SKM-1 (cell line): ENCODE data around the gene RCBTB1.
"Not testable (repeated sequence)": the region's sequence is repeated elsewhere in the genome, so short reads cannot be mapped to it uniquely, and the experiment has no call there.

Experiments
- DNase-seq: peaks from one replicate; lab custom pipeline; 2025; ENCODE audit not compliant: unreplicated experiment; lab: John Stamatoyannopoulos, UW

RCBTB1 gene

GRCh38 chr13:49606747-49607648 lies 21.6 kb upstream of the RCBTB1 start:
- peak; percentile 73 for DNase-seq

DNA sequence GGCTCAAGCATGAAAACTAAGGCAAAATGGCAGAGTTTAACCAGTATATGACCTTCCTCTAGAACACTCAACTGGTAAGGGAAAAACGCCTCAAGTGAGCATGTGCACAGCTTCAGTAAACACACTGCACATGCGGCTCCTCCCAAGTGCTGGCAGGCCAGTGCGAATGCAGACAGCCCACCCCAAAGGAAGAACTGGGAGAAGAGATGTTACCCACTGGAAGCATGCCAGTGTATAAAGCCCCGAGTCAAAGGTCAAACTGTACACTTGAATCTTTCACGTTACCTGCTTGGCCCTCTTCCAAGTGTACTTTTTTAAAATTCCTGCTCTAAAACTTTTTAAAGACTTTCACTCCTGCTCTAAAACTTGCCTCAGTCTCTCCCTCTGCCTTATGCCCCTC lies 19.2 kb upstream of the RCBTB1 start:
- DNase-seq = no peak

DNA sequence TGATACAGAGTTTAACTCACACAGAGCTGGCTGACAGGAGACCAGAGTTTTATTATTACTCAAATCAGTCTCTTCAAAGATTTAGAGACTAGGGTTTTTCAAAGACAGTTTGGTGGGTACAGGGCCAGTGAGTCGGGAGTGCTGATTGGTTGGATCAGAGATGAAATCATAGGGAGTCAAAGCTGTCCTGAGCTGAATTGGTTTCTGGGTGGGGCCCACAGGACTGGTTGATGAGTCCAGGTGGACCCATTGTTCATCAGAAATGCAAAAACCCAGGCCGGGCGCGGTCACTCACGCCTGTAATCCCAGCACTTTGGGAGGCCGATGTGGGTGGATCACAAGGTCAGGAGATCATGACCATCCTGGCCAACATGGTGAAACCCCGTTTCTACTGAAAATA lies 17.3 kb upstream of the RCBTB1 start:
- DNase-seq = not testable (repeated sequence)

DNA sequence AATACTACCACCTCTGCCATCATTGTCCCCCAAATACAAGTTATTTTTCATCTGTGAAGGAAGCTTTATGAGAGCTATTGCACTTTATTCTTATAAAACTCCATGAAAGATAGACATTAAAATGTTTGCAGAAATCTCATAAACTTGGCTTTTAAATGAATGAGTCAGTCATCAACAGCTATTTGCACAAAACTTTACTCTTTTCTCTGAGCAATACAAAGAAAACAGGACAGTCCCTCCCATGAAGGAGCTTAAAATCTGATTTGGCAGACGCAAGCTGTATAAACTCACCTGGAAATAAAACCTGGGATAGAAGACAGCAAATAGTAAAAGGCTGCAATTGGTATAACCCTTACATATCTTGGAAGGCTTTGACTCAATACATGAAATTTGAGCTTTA lies 16.6 kb upstream of the RCBTB1 start:
- DNase-seq = no peak

DNA sequence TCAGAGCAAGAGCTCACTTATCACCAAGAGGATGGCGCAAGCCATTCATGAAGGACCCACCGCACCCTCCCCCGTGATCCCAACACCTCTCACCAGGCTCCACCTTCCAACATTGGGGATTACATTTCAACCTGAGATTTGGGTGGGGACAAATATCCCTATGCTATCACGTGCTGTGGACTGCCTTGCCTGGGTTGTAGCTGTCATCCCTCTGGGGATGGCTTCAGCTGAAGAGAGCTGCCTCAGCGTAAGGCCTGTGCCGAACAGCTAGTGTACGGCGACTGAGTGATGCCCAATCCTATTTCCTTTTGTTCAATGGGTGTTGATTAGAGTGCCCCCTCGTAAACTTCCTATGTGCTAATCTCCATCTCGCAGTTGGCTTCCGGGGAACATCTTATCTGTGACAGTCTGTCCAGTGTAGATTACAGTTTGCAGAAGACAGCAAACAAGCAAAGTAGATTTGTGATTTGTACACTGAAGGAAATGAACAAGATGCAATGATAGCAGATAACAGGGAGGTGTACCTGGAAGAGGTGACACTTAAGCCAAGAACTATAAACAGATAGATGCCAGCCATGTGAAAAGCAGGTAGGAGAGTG lies 11.8 kb upstream of the RCBTB1 start:
- DNase-seq = no peak

DNA sequence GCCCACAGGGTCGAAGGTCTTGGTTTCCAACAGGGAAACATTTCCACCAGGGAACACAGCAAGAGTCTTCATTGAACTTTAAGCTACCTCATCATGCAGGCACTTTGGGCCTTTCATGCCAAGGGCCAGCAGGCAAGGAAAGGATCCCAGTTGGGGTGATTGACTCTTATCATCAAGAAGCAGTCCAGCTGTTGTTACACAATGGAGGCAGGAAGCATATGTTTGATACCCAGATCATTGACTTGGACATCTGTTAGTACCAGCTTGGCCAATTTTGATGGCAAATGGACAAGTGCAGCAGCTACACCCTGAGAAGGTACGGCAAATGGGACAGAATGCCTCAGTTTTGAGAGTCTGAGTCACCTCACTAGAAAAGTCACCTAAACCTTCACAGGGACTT lies 10.9 kb upstream of the RCBTB1 start:
- DNase-seq = no peak

DNA sequence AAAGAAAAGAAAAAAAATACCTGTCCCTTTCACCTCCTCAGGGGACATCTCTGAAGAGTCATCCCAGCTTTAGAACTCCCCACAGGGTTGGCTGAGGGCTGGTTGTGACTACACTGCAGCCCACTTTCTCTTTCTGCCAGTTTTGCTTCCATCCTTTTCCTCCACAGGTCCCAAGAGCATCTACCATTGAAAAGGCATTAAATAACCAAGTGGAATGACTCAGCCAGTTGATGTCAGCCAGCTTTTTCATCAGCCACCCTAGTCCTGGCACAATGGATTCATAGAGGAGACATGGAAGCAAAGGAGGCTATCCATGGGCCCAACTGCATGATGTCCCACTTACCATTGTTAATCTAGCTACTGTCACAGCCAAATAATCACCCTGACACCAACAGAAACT lies 9.2 kb upstream of the RCBTB1 start:
- DNase-seq = no peak

DNA sequence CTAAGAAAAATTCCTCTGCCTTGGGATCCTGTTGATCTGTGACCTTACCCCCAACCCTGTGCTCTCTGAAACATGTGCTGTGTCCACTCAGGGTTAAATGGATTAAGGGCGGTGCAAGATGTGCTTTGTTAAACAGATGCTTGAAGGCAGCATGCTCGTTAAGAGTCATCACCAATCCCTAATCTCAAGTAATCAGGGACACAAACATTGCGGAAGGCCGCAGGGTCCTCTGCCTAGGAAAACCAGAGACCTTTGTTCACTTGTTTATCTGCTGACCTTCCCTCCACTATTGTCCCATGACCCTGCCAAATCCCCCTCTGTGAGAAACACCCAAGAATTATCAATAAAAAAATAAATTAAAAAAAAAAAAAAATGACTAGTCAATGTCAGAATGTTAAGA lies 8.5 kb upstream of the RCBTB1 start:
- not testable (repeated sequence) for DNase-seq

DNA sequence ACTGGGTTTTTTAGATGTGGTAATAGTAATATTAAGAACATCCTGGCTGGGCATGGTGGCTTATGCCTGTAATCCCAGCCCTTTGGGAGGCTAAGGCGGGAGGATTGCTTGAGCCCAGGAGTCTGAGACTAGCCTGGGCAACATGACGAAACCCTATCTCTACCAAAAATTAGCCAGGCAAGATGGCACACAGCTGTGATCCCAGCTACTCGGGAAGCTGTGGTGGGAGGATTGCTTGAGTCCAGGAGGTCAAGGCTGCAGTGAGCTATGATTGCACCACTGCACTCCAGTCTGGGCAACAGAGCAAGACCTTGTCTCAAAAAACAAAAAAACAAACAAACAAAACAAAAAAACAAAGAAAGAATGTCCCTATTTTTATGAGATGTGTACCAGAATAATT lies 5.4 kb upstream of the RCBTB1 start:
- not testable (repeated sequence) for DNase-seq

DNA sequence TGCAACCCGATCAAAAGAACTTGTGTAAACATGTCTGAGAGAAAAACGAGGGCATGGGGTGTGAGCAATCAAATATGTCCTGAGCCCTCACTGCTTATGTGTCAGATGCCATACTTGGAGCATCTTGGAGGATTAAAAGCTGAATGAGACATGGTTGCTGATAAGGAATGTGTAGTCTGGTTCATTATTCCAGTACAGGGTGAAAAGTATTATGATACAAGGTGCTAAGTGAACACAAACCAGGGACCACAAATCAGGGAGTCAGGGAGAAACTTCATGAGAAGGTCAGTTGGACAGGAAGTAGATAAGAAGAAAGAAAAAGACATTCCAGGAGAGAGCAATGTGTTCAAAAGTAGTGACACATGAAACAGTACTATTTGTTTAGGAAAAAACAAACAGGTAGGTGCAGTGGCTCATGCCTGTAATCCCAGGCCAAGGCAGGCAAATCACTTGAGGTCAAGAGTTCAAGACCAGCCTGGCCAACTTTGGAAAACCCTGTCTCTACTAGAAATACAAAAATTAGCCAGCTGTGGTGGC lies 2.0 kb upstream of the RCBTB1 start:
- no peak for DNase-seq

DNA sequence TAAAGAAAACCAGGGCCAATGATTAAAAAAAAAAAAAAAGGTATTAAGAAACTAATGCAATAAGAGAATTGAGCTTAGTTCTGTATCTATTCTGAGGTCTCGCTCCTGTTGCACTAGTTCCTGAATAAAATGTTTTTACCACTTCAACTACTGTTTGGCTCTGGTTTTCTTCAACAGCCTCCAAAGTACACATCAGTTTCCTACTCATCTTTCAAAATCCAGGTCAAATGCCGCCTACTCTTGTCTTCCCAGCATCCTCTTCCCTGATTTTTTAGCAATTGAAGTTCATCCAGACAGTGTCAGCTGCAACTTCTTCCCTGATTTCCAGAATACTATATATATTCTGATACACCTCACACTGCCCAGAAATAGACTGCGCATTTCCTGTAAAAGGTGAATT lies 1.4 kb upstream of the RCBTB1 start:
- no peak for DNase-seq

DNA sequence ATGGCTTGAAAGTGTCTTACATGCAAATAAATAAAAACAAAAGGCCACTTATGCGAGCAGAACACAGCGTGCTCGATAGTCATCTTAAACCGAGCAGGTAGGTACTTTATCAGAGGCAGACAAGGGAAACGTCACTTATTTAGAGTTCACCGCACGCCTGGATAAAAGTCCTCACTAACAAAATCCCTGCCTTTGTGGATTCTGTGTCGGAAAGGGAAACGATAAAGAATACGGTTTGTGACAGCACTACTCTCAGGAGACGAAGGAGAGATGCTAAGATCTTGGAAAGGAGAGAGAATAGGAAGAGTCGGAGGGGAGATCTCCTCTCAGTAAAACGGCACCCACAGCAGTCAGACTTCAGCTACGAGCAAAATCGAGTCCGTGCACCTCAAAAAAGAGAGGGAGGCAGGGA lies 581 bp downstream of the RCBTB1 start:
- no peak for DNase-seq

DNA sequence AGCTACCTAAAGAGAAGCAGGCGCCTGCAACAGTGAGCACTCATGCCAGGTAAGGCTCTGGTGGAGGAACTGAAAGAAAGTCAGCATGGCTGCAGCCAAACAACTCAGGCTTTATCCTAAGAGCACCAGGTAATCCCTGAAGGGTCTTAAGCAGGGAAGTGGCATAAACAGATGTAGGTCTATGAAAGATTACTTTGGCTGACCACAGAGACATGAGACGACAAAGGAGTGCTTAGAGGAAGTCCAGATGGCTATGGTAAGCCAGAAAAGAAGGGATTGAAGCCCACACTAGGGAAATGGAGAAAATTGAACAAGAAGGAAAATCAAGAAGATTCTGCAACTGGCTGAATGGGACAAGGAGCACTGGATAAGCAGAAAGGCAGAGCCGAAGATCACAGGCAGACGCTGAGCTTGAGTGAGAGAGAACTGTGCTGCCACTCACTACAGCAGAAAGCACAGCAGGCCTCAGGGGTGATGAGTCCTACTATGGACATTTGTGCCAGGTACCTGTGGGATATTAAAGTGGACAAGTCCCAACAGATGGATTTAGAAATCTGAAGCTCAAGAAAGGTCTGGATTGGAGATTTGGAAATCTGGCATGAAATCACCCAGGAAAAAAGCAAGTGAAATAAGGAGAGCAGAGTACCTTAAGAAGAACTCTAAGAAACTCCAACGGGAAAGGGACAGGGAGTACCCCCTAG lies 4.2 kb downstream of the RCBTB1 start:
- DNase-seq = no peak

GRCh38 chr13:49579501-49579900 lies 5.9 kb downstream of the RCBTB1 start:
- no peak for DNase-seq

DNA sequence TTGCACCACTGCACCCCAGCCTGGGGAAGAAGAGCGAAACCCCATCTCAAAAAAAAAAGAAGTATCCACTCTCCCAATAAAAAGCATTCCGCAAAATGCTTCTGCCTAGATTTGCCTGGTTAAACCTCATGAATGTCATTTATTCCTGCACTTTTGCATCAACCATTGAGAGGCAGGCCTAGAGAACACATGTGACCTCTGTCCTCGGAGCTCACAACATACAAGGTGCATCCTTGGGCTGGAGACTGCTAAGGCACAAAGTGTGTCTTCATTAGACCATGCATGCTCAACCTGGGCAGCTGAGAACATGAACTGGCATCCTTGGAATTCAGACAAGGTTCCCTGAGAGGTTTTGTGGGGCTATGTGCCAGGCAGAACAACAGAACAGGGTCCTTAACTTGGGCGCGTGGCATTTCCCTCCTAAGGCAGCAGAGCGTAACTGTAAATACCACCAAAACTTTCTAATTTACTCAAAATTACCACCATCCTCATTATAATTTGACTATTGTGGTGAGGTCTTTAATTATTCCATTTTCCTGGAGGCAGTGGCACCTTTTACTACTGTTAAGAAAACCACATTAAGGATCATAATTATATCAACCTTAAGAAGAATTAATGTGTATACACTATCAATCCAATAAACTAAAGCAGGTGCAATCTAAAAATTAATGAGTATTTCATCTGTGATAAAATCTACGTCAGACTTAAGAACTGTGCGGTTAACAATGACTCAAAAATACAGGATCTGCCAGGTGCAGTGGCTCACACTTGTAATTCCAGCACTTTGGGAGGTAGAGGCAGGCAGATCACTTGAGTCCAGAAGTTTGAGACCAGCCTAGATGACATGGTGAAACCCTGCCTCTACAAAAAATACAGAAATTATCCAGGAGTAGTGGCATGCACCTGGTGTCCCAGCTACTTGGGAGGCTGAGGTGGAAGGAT lies 13.8 kb downstream of the RCBTB1 start:
- DNase-seq = no peak

DNA sequence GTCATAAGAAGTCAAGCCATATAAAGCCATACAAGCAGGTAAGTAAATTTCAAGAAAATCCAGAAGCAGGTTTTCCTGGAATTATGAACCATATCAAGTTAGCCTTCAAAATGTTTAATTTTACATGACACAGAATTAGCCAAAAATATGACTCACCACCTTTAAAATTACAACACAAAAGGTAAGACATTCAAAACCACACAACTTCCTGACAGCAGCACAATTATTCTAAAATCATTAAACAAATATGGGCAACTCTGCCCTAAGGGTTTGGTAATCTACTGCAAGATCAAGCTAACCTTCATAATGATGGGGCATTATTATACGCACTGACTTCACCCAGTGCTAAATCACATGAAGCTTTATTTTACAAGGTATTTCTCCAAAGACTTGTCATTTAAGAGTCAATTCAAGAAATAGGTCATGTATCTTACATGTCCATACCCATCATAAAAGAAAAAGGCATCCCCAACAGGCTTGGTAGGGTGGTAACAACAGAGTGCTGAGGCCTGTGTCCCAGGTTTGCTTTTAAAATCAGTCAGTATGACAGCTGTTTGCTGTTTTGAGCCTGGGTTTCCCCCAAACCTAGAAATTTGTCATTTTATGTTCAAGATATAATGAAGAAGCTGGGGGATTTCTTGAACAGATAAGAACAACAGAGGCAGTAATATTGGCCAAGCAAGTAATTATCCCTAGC lies 15.2 kb downstream of the RCBTB1 start:
- no peak for DNase-seq

DNA sequence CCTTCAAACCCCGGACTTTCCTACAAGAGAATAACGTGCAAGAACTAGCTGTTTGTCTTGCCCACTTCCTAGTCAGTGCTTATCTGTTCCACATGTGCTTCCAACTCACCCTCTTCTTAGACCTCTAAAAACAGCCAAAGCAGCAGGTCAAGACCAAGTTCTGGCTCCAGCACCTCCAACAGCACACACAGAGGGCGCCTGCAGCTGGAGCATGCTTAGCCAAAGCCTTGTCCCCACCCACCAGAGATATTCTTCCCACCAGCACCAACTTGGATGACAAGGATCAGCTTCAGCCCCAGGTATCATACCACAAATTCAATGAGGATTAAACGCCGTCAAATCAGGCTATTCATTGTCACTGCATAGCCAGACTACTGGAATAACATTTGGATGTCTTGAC lies 17.9 kb downstream of the RCBTB1 start:
- no peak for DNase-seq

GRCh38 chr13:49566461-49566860 lies 18.9 kb downstream of the RCBTB1 start:
- DNase-seq = no peak

GRCh38 chr13:49565461-49565860 lies 19.9 kb downstream of the RCBTB1 start:
- not testable (repeated sequence) for DNase-seq

- DNase-seq = no peak
Measured at GRCh38 chr13:49563516-49563915, 21.8 kb downstream of the RCBTB1 start.
